A549 (cell line): Measurements from ENCODE around the gene GALNT18. TPM values are rescaled to one million over a fixed set of nuclear protein-coding genes. Genes with fewer than 3 reads are reported as not detected.

Source experiments
- ATAC-seq, 2 experiments: fragments of 200-7000 bp in 1 of 2; fragments of >200 bp in 1 of 2; cut with Nextera tagmentation in 1 of 2; cut with Tn5 transposase in 1 of 2; 3 replicates each; pipeline versions ENCODE4 v1.8.0 to v1.9.1; 2018 to 2020; ENCODE audit warnings: mild to moderate bottlenecking in 1 of 2, moderate library complexity in 1 of 2
- CTCF ChIA-PET: fragments of 300-600 bp; sonication (Branson Sonifier 250); formaldehyde crosslinking; extraction: SDS; loops from one replicate; lab custom pipeline; 2021; ENCODE audit warnings: antibody characterized with exemption, inconsistent platforms; lab: Yijun Ruan, JAX
- POLR2A ChIA-PET: fragments of 350-600 bp; formaldehyde crosslinking; extraction: SDS; loops from one replicate; lab custom pipeline; 2021; ENCODE audit warnings: antibody characterized with exemption, inconsistent platforms; lab: Yijun Ruan, JAX
- DNase-seq, 2 experiments: peaks; one replicate each; pipeline versions ENCODE4 v3.0.0 to v3.0.0-alpha.2; 2011 to 2016; ENCODE audit warnings: low read depth in 1 of 2, low spot score in 1 of 2
- FAIRE-seq: peaks from 2 replicates; lab custom pipeline; 2011; peaks lifted over from hg19 to GRCh38; lab: Jason Lieb, UNC
- H3K27ac ChIP-seq, 2 experiments: fragments of >200 bp; sonication (Bioruptor Twin); formaldehyde crosslinking; 3 replicates each; pipeline ENCODE4 v1.5.1; 2016 to 2017
- H3K4me1 ChIP-seq: fragments of >200 bp; sonication (Bioruptor Twin); formaldehyde crosslinking; 3 replicates; pipeline ENCODE4 v1.6.1; 2016
- H3K4me2 ChIP-seq: fragments of >200 bp; sonication (Bioruptor Twin); formaldehyde crosslinking; 3 replicates; pipeline ENCODE4 v1.6.1; 2016
- H3K4me3 ChIP-seq: fragments of >200 bp; sonication (Bioruptor Twin); formaldehyde crosslinking; 3 replicates; pipeline ENCODE4 v1.5.1; 2016
- H3K9me3 ChIP-seq: fragments of >200 bp; sonication (Bioruptor Twin); formaldehyde crosslinking; 3 replicates; pipeline ENCODE4 v1.6.1; 2016
- ATOH8 ChIP-seq: fragments of 250-450 bp; sonication (Bioruptor Pico); IDR thresholded peaks from 2 replicates; pipeline ENCODE4 v1.5.0; 2020; ENCODE audit warnings: low read depth, mild to moderate bottlenecking, moderate library complexity
- BHLHE40 ChIP-seq: IDR thresholded peaks from 2 replicates; pipeline ENCODE4 v1.6.1; 2012; ENCODE audit warnings: low read depth, low read length, inconsistent platforms
- CBX2 ChIP-seq: fragments of 200-600 bp; sonication (generic); IDR thresholded peaks from 2 replicates; pipeline ENCODE4 v1.6.1; 2016; ENCODE audit warnings: low read depth, mild to moderate bottlenecking, borderline replicate concordance
- CBX8 ChIP-seq: fragments of 200-600 bp; sonication (generic); IDR thresholded peaks from 2 replicates; pipeline ENCODE4 v1.6.1; 2016
- CHD2 ChIP-seq: fragments of 150-350 bp; IDR thresholded peaks from 2 replicates; pipeline ENCODE4 v1.6.1; 2014; ENCODE audit warnings: low read length; ENCODE audit not compliant: partially characterized antibody
- CHD4 ChIP-seq: fragments of 200-600 bp; sonication (generic); IDR thresholded peaks from 2 replicates; pipeline ENCODE4 v1.6.1; 2016; ENCODE audit warnings: antibody characterized with exemption, mild to moderate bottlenecking, borderline replicate concordance
- E2F6 ChIP-seq: IDR thresholded peaks from 2 replicates; pipeline ENCODE4 v1.6.1; 2012; ENCODE audit warnings: low read depth, borderline replicate concordance
- EHMT2 ChIP-seq: fragments of 200-600 bp; sonication (generic); IDR thresholded peaks from 2 replicates; pipeline ENCODE4 v1.6.1; 2016; ENCODE audit warnings: antibody characterized with exemption, low read depth, mild to moderate bottlenecking, moderate library complexity
- EP300 ChIP-seq, 2 experiments: fragments of >200 bp; sonication (Bioruptor Twin); formaldehyde crosslinking; IDR thresholded peaks; 2 replicates in 1 of 2; 3 replicates in 1 of 2; pipeline ENCODE4 v1.6.1; 2016 to 2017
- FOSB ChIP-seq: fragments of 250-450 bp; sonication (Bioruptor Pico); IDR thresholded peaks from 2 replicates; pipeline ENCODE4 v1.5.0; 2020; ENCODE audit warnings: mild to moderate bottlenecking, moderate library complexity
- FOXS1 ChIP-seq: fragments of 250-450 bp; sonication (Bioruptor Pico); IDR thresholded peaks from 2 replicates; pipeline ENCODE4 v1.5.0; 2020; ENCODE audit warnings: mild to moderate bottlenecking, moderate library complexity
- HOXA7 ChIP-seq: fragments of 250-450 bp; sonication (Bioruptor Pico); IDR thresholded peaks from 2 replicates; pipeline ENCODE4 v1.5.0; 2020; ENCODE audit warnings: mild to moderate bottlenecking, moderate library complexity
- HOXB13 ChIP-seq: fragments of 250-450 bp; sonication (Bioruptor Pico); IDR thresholded peaks from 2 replicates; pipeline ENCODE4 v1.5.0; 2020; ENCODE audit warnings: low read depth, mild to moderate bottlenecking, moderate library complexity
- JUN ChIP-seq, 2 experiments: fragments of >200 bp; sonication (Bioruptor Twin); formaldehyde crosslinking; IDR thresholded peaks; 2 replicates in 1 of 2; 3 replicates in 1 of 2; pipeline ENCODE4 v1.6.1; 2016 to 2017
- JUNB ChIP-seq: fragments of >200 bp; sonication (Bioruptor Twin); formaldehyde crosslinking; IDR thresholded peaks from 2 replicates; pipeline ENCODE4 v1.6.1; 2016
- KDM1A ChIP-seq: fragments of 200-600 bp; sonication (generic); IDR thresholded peaks from 2 replicates; pipeline ENCODE4 v1.6.1; 2016; ENCODE audit warnings: low read depth, mild to moderate bottlenecking
- MAFK ChIP-seq: fragments of 450-650 bp; IDR thresholded peaks from 2 replicates; pipeline ENCODE4 v1.6.1; 2014; ENCODE audit not compliant: partially characterized antibody
- MYC ChIP-seq: IDR thresholded peaks from 2 replicates; pipeline ENCODE4 v1.6.1; 2012; ENCODE audit warnings: mild to moderate bottlenecking, inconsistent platforms, low read length, improper control_type of control experiment, borderline replicate concordance
- RAD21 ChIP-seq, 2 experiments: fragments of >200 bp in 1 of 2; sonication (Bioruptor Twin) in 1 of 2; formaldehyde crosslinking in 1 of 2; IDR thresholded peaks in 1 of 2; conservative IDR thresholded peaks in 1 of 2; 2 replicates in 1 of 2; 3 replicates in 1 of 2; pipeline ENCODE4 v1.6.1; 2012 to 2018; ENCODE audit warnings: inconsistent platforms in 1 of 2
- RARB ChIP-seq: fragments of 250-450 bp; sonication (Bioruptor Pico); IDR thresholded peaks from 2 replicates; pipeline ENCODE4 v1.8.0; 2021; ENCODE audit warnings: mild to moderate bottlenecking, moderate library complexity
- RCOR1 ChIP-seq: fragments of 150-350 bp; IDR thresholded peaks from 2 replicates; pipeline ENCODE4 v1.6.1; 2014; ENCODE audit warnings: antibody characterized with exemption, low read length, low read depth
- REST ChIP-seq: fragments of 200-600 bp; sonication (generic); IDR thresholded peaks from 2 replicates; pipeline ENCODE4 v1.6.1; 2016; ENCODE audit warnings: antibody characterized with exemption, mild to moderate bottlenecking, moderate library complexity
- RFX5 ChIP-seq: fragments of 450-650 bp; IDR thresholded peaks from 2 replicates; pipeline ENCODE4 v1.7.1; 2014; ENCODE audit warnings: antibody characterized with exemption, mild to moderate bottlenecking, moderate library complexity
- RNF2 ChIP-seq: fragments of 200-600 bp; sonication (generic); IDR thresholded peaks from 2 replicates; pipeline ENCODE4 v1.6.1; 2016; ENCODE audit warnings: low read depth, mild to moderate bottlenecking, antibody characterized with exemption, moderate library complexity, borderline replicate concordance
- SMC3 ChIP-seq: fragments of >200 bp; sonication (Bioruptor Twin); formaldehyde crosslinking; IDR thresholded peaks from 3 replicates; pipeline ENCODE4 v1.6.1; 2018; ENCODE audit warnings: inconsistent platforms
- TFCP2L1 ChIP-seq: fragments of 250-450 bp; sonication (Bioruptor Pico); IDR thresholded peaks from 2 replicates; pipeline ENCODE4 v1.5.0; 2021; ENCODE audit warnings: mild to moderate bottlenecking
- TP53 ChIP-seq: fragments of 250-450 bp; sonication (Bioruptor Pico); IDR thresholded peaks from 2 replicates; pipeline ENCODE4 v1.5.0; 2021; ENCODE audit warnings: mild to moderate bottlenecking, moderate library complexity
- ZFP36 ChIP-seq: fragments of 450-650 bp; IDR thresholded peaks from 2 replicates; pipeline ENCODE4 v1.6.1; 2014; ENCODE audit warnings: borderline replicate concordance; ENCODE audit not compliant: partially characterized antibody
- WGBS: methylation state at CpG from one replicate; pipeline ENCODE4 v1.1.6; 2017; ENCODE audit errors: missing lambda C conversion rate; 5-methylcytosine and 5-hydroxymethylcytosine counted together
- polyA plus RNA-seq, 4 experiments: library from polyadenylated mRNA; depleted of rRNA in 3 of 4; stranded (reverse); fragments of >200 nt; fragmentation: RNase III in 1 of 4; extraction: RNeasy Plus Mini Kit Qiagen cat#74134 plus additional on column Dnase treatment in 1 of 4; gene quantifications; 2 replicates in 3 of 4; 3 replicates in 1 of 4; pipeline ENCODE4 v1.2.3, GENCODE V29; 2011 to 2017
- TF ChIP-seq, protein P1 (sequence below): fragments of 250-450 bp; sonication (Bioruptor Pico); IDR thresholded peaks from 2 replicates; pipeline ENCODE4 v1.5.0; 2021; ENCODE audit warnings: mild to moderate bottlenecking, moderate library complexity, borderline replicate concordance
- TF ChIP-seq, protein P2 (sequence below): fragments of >200 bp; sonication (Bioruptor Twin); formaldehyde crosslinking; IDR thresholded peaks from 2 replicates; pipeline ENCODE4 v1.6.1; 2016

Gene GALNT18
- polyA plus RNA-seq, 2 of the 4 experiments (the other 2 are of a cell fraction), result 6.7 to 16.1 TPM

DNA sequence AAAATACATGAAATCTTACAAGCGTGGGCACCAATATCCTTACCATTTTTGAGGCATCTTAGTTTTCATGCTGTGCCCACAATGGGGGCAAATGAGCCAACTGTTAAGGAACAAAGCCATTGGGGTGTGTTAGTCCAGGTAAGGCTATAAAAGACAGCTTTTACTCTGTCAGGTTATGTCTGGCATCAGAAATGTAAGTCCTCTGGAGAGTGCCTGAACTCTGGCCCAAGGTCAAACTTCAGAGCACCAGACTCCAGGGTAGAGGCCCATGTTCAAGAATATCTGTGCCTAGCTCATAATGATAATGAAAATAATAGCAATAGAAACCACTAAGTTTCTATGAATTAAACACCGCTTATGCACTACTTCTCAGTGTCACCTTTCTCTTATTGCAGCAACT lies 374.2 kb downstream of the GALNT18 start:
- CTCF ChIA-PET, result no interaction called here
- H3K27ac ChIP-seq, result no peak overlapping the region

DNA sequence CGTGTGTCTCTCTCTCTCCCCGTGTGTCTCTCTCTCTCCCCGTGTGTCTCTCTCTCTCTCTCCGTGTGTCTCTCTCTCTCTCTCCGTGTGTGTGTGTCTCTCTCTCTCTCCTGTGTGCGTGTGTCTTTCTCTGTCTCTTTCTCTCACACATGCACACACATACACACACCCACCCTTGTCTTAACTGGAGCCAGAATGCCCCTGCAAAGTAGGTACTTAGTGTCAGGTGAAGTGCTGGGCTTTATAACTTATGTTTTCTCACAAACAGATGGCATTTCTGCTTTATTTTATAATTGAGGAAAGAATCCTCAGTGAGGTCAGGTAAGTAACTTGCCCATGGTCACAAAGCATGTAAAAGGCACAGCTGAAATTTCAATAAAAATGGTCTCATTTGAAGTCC lies 374.7 kb downstream of the GALNT18 start:
- ChIA-PET POLR2A (no interaction called here), CTCF (no interaction called here)
- Histone ChIP-seq H3K4me1 (no peaks in the 10 kb centered on the region), H3K4me2 (no peak overlapping the region), H3K9me3 (no peaks in the 10 kb centered on the region), H3K4me3 (no peak overlapping the region), H3K27ac (no peak overlapping the region)
- whole genome bisulfite sequencing, result 48% methylated on average over 2 of the region's 6 CpGs
- DNase-seq (no peak), ATAC-seq (0 out of 6 replicates have a peak, but pooled peaks of 1 of the 2 experiments have one; percentile 31), FAIRE-seq (no peak)
- TF ChIP-seq FOXS1 (CRISPR knock-in tag), result no peak
- no peak for TF ChIP-seq TP53 (CRISPR knock-in tag)
- TF ChIP-seq, protein P1, sequence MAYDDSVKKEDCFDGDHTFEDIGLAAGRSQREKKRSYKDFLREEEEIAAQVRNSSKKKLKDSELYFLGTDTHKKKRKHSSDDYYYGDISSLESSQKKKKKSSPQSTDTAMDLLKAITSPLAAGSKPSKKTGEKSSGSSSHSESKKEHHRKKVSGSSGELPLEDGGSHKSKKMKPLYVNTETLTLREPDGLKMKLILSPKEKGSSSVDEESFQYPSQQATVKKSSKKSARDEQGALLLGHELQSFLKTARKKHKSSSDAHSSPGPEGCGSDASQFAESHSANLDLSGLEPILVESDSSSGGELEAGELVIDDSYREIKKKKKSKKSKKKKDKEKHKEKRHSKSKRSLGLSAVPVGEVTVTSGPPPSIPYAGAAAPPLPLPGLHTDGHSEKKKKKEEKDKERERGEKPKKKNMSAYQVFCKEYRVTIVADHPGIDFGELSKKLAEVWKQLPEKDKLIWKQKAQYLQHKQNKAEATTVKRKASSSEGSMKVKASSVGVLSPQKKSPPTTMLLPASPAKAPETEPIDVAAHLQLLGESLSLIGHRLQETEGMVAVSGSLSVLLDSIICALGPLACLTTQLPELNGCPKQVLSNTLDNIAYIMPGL (CRISPR knock-in tag), result no peak
- TF ChIP-seq ZFP36, result no peak
- no peak for TF ChIP-seq ATOH8 (CRISPR knock-in tag)
- TF ChIP-seq E2F6, result no peak
- TF ChIP-seq REST, result no peak
- no peak for TF ChIP-seq SMC3
- TF ChIP-seq BHLHE40, result no peak
- TF ChIP-seq CHD2, result no peak
- TF ChIP-seq KDM1A, result no peak
- no peak for TF ChIP-seq MAFK
- TF ChIP-seq JUN (IDR thresholded peaks at IDR 0.05), result no peak
- TF ChIP-seq, protein P2, sequence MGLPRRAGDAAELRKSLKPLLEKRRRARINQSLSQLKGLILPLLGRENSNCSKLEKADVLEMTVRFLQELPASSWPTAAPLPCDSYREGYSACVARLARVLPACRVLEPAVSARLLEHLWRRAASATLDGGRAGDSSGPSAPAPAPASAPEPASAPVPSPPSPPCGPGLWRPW, result no peak
- no peak for TF ChIP-seq FOSB (CRISPR knock-in tag)
- no peak for TF ChIP-seq MYC
- no peak for TF ChIP-seq TFCP2L1 (CRISPR knock-in tag)

More for the DNA sequence above, 374.2 kb downstream of the GALNT18 start:
- POLR2A ChIA-PET, result no interaction called here
- FAIRE-seq, result no peak
- Histone ChIP-seq H3K4me1 (no peaks in the 10 kb centered on the region), H3K9me3 (no peaks in the 10 kb centered on the region), H3K4me2 (no peak overlapping the region), H3K4me3 (no peak overlapping the region)
- DNase-seq, result no peak
- ATAC-seq, result peak in 1 of 2 experiments; percentile 4; a peak in 1 of 6 replicates
- no peak for TF ChIP-seq TP53 (CRISPR knock-in tag)
- TF ChIP-seq CBX8, result no peak
- no peak for TF ChIP-seq E2F6
- no peak for TF ChIP-seq EHMT2
- TF ChIP-seq RCOR1, result no peak
- no peak for TF ChIP-seq ZFP36
- TF ChIP-seq RARB, result no peak
- TF ChIP-seq RNF2, result no peak
- TF ChIP-seq HOXA7 (CRISPR knock-in tag), result no peak
- TF ChIP-seq HOXB13 (CRISPR knock-in tag), result no peak
- no peak for TF ChIP-seq MYC
- TF ChIP-seq RFX5, result no peak
- no peak for TF ChIP-seq CBX2
- TF ChIP-seq EP300 (IDR thresholded peaks at IDR 0.05), result no peak
- no peak for TF ChIP-seq CHD4
- TF ChIP-seq RAD21 (conservative IDR thresholded peaks at IDR 0.05 in 1 of 2, IDR thresholded peaks at IDR 0.05 in 1 of 2), result no peak
- no peak for TF ChIP-seq JUNB
- TF ChIP-seq ATOH8 (CRISPR knock-in tag), result no peak
- no peak for TF ChIP-seq TFCP2L1 (CRISPR knock-in tag)
- TF ChIP-seq KDM1A, result no peak
- 47% methylated on average over 2 of the region's 2 CpGs for WGBS
